GM19438 (cell line): ENCODE data around the gene ANO7.

Source experiments
- ATAC-seq: cut with Tn5 transposase; IDR thresholded peaks from one replicate; pipeline ENCODE4 v1.9.1; 2021; ENCODE audit warnings: low read depth; ENCODE audit not compliant: unreplicated experiment

ANO7 gene

GRCh38 chr2:241188361-241189092, at the start of gene ANO7:
ANO7 (plus strand) TSS chr2:241188677; CDS start chr2:241190064, 1,387 bp downstream.
- ATAC-seq = no peak

GRCh38 chr2:241139531-241140444, 48.7 kb upstream of the ANO7 start:
- no peak for ATAC-seq

GRCh38 chr2:241140445-241140840, 48.0 kb upstream of the ANO7 start:
- ATAC-seq = no peak

GRCh38 chr2:241141214-241141770, 47.2 kb upstream of the ANO7 start:
- no peak for ATAC-seq

- no peak for ATAC-seq
These were observed 46.4 kb upstream of the ANO7 start for GRCh38 chr2:241142063-241142462.

GRCh38 chr2:241142593-241142992, 45.9 kb upstream of the ANO7 start:
- ATAC-seq = no peak

- ATAC-seq = no peak
These were observed 42.2 kb upstream of the ANO7 start for GRCh38 chr2:241146286-241146685.

GRCh38 chr2:241147336-241147735, 41.1 kb upstream of the ANO7 start:
- ATAC-seq = no peak

GRCh38 chr2:241148239-241148638, 40.2 kb upstream of the ANO7 start:
- no peak for ATAC-seq

GRCh38 chr2:241148891-241149674, 39.4 kb upstream of the ANO7 start, which contains the start of gene PASK:
PASK (minus strand) TSS chr2:241149472; CDS start chr2:241143032, 6,440 bp downstream.
- peak; percentile 72 for ATAC-seq

- ATAC-seq = peak; percentile 19
These were observed 38.9 kb upstream of the ANO7 start for GRCh38 chr2:241149675-241149924.

GRCh38 chr2:241149925-241150659, 38.4 kb upstream of the ANO7 start, which contains the start of gene PPP1R7:
PPP1R7 (plus strand) TSS chr2:241150467; CDS start chr2:241150496, 29 bp downstream.
- ATAC-seq = peak; percentile 66

GRCh38 chr2:241150660-241151530, 37.6 kb upstream of the ANO7 start:
- no peak for ATAC-seq

- ATAC-seq = no peak
These were observed 36.4 kb upstream of the ANO7 start for GRCh38 chr2:241151934-241152660.

GRCh38 chr2:241153616-241154015, 34.9 kb upstream of the ANO7 start:
- no peak for ATAC-seq

- ATAC-seq = no peak
These were observed 33.6 kb upstream of the ANO7 start for GRCh38 chr2:241154915-241155314.

- ATAC-seq = no peak
These were observed 32.5 kb upstream of the ANO7 start for GRCh38 chr2:241155936-241156335.

- ATAC-seq = no peak
These were observed 31.5 kb upstream of the ANO7 start for GRCh38 chr2:241156971-241157441.
